ENCODE data around the gene GSTA2. TPM values are rescaled to one million over a fixed set of nuclear protein-coding genes. Genes with fewer than 3 reads are reported as not detected.
"Not testable (repeated sequence)": the region's sequence is repeated elsewhere in the genome, so short reads cannot be mapped to it uniquely, and the experiment has no call there.

The GSTA2 gene
- total RNA-seq (not detected), polyA plus RNA-seq (under 1 TPM in 1 of 3 donors, not detected in 2; 0.04 TPM)
- long read RNA-seq, donor 1: 0 reads
- long read RNA-seq, donor 2: 0 reads

- WGBS, 3 donors: 43 to 54% (median 53%) methylated on average over 2 of the region's 2 CpGs
- ATAC-seq; H3K36me3 ChIP-seq (ENCODE audit: insufficient read depth in 1 of 2, low read depth in 1 of 2); intact Hi-C loops (cut with DNase I); H3K4me3 ChIP-seq; H3K27me3 ChIP-seq (ENCODE audit: insufficient read depth in 3 of 3, low read length in 2 of 3); H3K27ac ChIP-seq; H3K9me3 ChIP-seq; H3K4me1 ChIP-seq; DNase-seq: not testable (repeated sequence)
Observed at GRCh38 chr6:52763322-52763916, at the start of gene GSTA2. Gene GSTA2, minus strand, starts transcription at chr6:52763475. Its CDS starts 5,528 bp downstream, at chr6:52757947.

GRCh38 chr6:52809777-52810176 lies 46.5 kb upstream of the GSTA2 start:
- H3K27ac ChIP-seq; H3K36me3 ChIP-seq (ENCODE audit: insufficient read depth in 1 of 2, low read depth in 1 of 2); H3K4me1 ChIP-seq; intact Hi-C loops (cut with DNase I); ATAC-seq; H3K9me3 ChIP-seq; H3K4me3 ChIP-seq; H3K27me3 ChIP-seq (ENCODE audit: insufficient read depth in 3 of 3, low read length in 2 of 3); DNase-seq: not testable (repeated sequence)
- WGBS, 3 donors: 60 to 62% (median 61%) methylated on average over 4 of the region's 4 CpGs

- DNase-seq (no peak), ATAC-seq (no peak)
- Histone ChIP-seq H3K9me3 (no peaks in the 10 kb centered on the region), H3K4me1 (no peaks in the 10 kb centered on the region), H3K27me3 (ENCODE audit: insufficient read depth in 3 of 3, low read length in 2 of 3) (no peaks in the 10 kb centered on the region), H3K27ac (no peak overlapping the region), H3K4me3 (no peak overlapping the region), H3K36me3 (ENCODE audit: insufficient read depth in 1 of 2, low read depth in 1 of 2) (no peaks in the 10 kb centered on the region)
- WGBS, 3 donors: 93 to 95% (median 94%) methylated on average over 5 of the region's 5 CpGs
- no peak for TF ChIP-seq CTCF (IDR thresholded peaks at IDR 0.05)
- intact Hi-C loops (cut with DNase I): no loop called here
Observed at GRCh38 chr6:52808660-52809059, 45.4 kb upstream of the GSTA2 start.

GRCh38 chr6:52803668-52804255 lies 40.5 kb upstream of the GSTA2 start, which contains the start of gene GSTA1:
Gene GSTA1, minus strand, starts transcription at chr6:52803816. Its CDS starts 4,549 bp downstream, at chr6:52799267.
- ATAC-seq; intact Hi-C loops (cut with DNase I); DNase-seq; H3K9me3 ChIP-seq; H3K4me1 ChIP-seq; H3K4me3 ChIP-seq; H3K36me3 ChIP-seq (ENCODE audit: insufficient read depth in 1 of 2, low read depth in 1 of 2); H3K27ac ChIP-seq; H3K27me3 ChIP-seq (ENCODE audit: insufficient read depth in 3 of 3, low read length in 2 of 3): not testable (repeated sequence)
- 44 to 71% (median 51%) methylated on average over 5 of the region's 5 CpGs for WGBS, 3 donors

GRCh38 chr6:52802806-52803205 lies 39.5 kb upstream of the GSTA2 start:
- H3K27ac ChIP-seq: no peak overlapping the region
- H3K36me3 ChIP-seq (ENCODE audit: insufficient read depth in 1 of 2, low read depth in 1 of 2): no peaks in the 10 kb centered on the region
- DNase-seq (no peak), ATAC-seq (no peak)
- 90 to 100% (median 91%) methylated on average over 1 of the region's 1 CpG for WGBS, 3 donors
- no peaks in the 10 kb centered on the region for H3K9me3 ChIP-seq
- H3K4me1 ChIP-seq: no peaks in the 10 kb centered on the region
- no peak overlapping the region for H3K4me3 ChIP-seq
- intact Hi-C loops (cut with DNase I): no loop called here
- no peaks in the 10 kb centered on the region for H3K27me3 ChIP-seq (ENCODE audit: insufficient read depth in 3 of 3, low read length in 2 of 3)
- no peak for TF ChIP-seq CTCF (IDR thresholded peaks at IDR 0.05)

GRCh38 chr6:52801188-52801841 lies 38.0 kb upstream of the GSTA2 start:
- Histone ChIP-seq H3K27ac (no peak overlapping the region), H3K4me3 (no peak overlapping the region), H3K36me3 (ENCODE audit: insufficient read depth in 1 of 2, low read depth in 1 of 2) (no peaks in the 10 kb centered on the region), H3K9me3 (no peaks in the 10 kb centered on the region), H3K27me3 (ENCODE audit: insufficient read depth in 3 of 3, low read length in 2 of 3) (no peaks in the 10 kb centered on the region), H3K4me1 (no peaks in the 10 kb centered on the region)
- DNase-seq (no peak), ATAC-seq (no peak)
- intact Hi-C loops (cut with DNase I): no loop called here
- WGBS, 3 donors: 47 to 71% (median 59%) methylated on average over 2 of the region's 2 CpGs
- no peak for TF ChIP-seq CTCF (IDR thresholded peaks at IDR 0.05)

GRCh38 chr6:52799272-52799671 lies 36.0 kb upstream of the GSTA2 start:
- ATAC-seq; H3K27ac ChIP-seq; H3K4me1 ChIP-seq; H3K9me3 ChIP-seq; intact Hi-C loops (cut with DNase I); H3K27me3 ChIP-seq (ENCODE audit: insufficient read depth in 3 of 3, low read length in 2 of 3); H3K36me3 ChIP-seq (ENCODE audit: insufficient read depth in 1 of 2, low read depth in 1 of 2); H3K4me3 ChIP-seq; DNase-seq: not testable (repeated sequence)
- 76 to 87% (median 79%) methylated on average over 1 of the region's 1 CpG for WGBS, 3 donors

GRCh38 chr6:52794366-52794765 lies 31.1 kb upstream of the GSTA2 start:
- ATAC-seq; H3K27me3 ChIP-seq (ENCODE audit: insufficient read depth in 3 of 3, low read length in 2 of 3); intact Hi-C loops (cut with DNase I); H3K4me1 ChIP-seq; H3K27ac ChIP-seq; H3K36me3 ChIP-seq (ENCODE audit: insufficient read depth in 1 of 2, low read depth in 1 of 2); H3K9me3 ChIP-seq; DNase-seq; H3K4me3 ChIP-seq: not testable (repeated sequence)
- 72 to 82% (median 80%) methylated on average over 2 of the region's 2 CpGs for WGBS, 3 donors

All from psoas muscle (tissue), 8 donors.